CD1c-positive myeloid dendritic cell (primary cell): Measurements from ENCODE around the gene CMKLR1.

ENCODE experiments used
- DNase-seq: peaks from one replicate; pipeline ENCODE4 v3.0.0-alpha.2; 2016; ENCODE audit errors: extremely low spot score

The CMKLR1 gene

GRCh38 chr12:108269224-108269623 lies 69.9 kb downstream of the CMKLR1 start:
- no peak for DNase-seq

- peak; percentile 63 for DNase-seq
These were observed 70.7 kb downstream of the CMKLR1 start for GRCh38 chr12:108268397-108268796.

- no peak for DNase-seq
These were observed 71.7 kb downstream of the CMKLR1 start for GRCh38 chr12:108267450-108267849.

- DNase-seq = no peak
These were observed 73.0 kb downstream of the CMKLR1 start for GRCh38 chr12:108266131-108266530.

- no peak for DNase-seq
These were observed 73.6 kb downstream of the CMKLR1 start for GRCh38 chr12:108265505-108265904.

- DNase-seq = no peak
These were observed 78.1 kb downstream of the CMKLR1 start for GRCh38 chr12:108260969-108261368.

GRCh38 chr12:108260039-108260438 lies 79.1 kb downstream of the CMKLR1 start:
- no peak for DNase-seq

GRCh38 chr12:108257610-108258106 lies 81.5 kb downstream of the CMKLR1 start:
- DNase-seq = no peak

GRCh38 chr12:108257004-108257403 lies 82.1 kb downstream of the CMKLR1 start:
- DNase-seq = no peak

- DNase-seq = no peak
These were observed 83.9 kb downstream of the CMKLR1 start for GRCh38 chr12:108255252-108255602.

- DNase-seq = no peak
These were observed 84.4 kb downstream of the CMKLR1 start for GRCh38 chr12:108254517-108255251.

- no peak for DNase-seq
These were observed 85.1 kb downstream of the CMKLR1 start for GRCh38 chr12:108254030-108254429.

- no peak for DNase-seq
These were observed 85.6 kb downstream of the CMKLR1 start for GRCh38 chr12:108253540-108253939.

- DNase-seq = no peak
These were observed 86.6 kb downstream of the CMKLR1 start for GRCh38 chr12:108252523-108252922.

GRCh38 chr12:108248011-108248410 lies 91.1 kb downstream of the CMKLR1 start:
- no peak for DNase-seq

- DNase-seq = no peak
These were observed 92.0 kb downstream of the CMKLR1 start for GRCh38 chr12:108247130-108247529.

- no peak for DNase-seq
These were observed 97.0 kb downstream of the CMKLR1 start for GRCh38 chr12:108241986-108242703.

GRCh38 chr12:108240928-108241327 lies 98.2 kb downstream of the CMKLR1 start:
- DNase-seq = no peak

- no peak for DNase-seq
These were observed 98.9 kb downstream of the CMKLR1 start for GRCh38 chr12:108240027-108240785.

GRCh38 chr12:108239378-108239777 lies 99.7 kb downstream of the CMKLR1 start:
- DNase-seq = no peak

GRCh38 chr12:108238474-108238873 lies 100.6 kb downstream of the CMKLR1 start:
- no peak for DNase-seq
